HL-60 (cell line): Measurements from ENCODE around the gene SLC22A12.

ENCODE experiments used
- GABPA ChIP-seq: IDR thresholded peaks from 2 replicates; pipeline ENCODE4 v1.6.1; 2012; ENCODE audit warnings: low read depth
- POLR2AphosphoS5 ChIP-seq: IDR thresholded peaks from 2 replicates; pipeline ENCODE4 v1.6.1; 2012; ENCODE audit warnings: low read depth
- SPI1 ChIP-seq: IDR thresholded peaks from 2 replicates; pipeline ENCODE4 v1.6.1; 2012; ENCODE audit warnings: low read depth, mild to moderate bottlenecking, borderline replicate concordance
- TF ChIP-seq, protein P1 (sequence below): IDR thresholded peaks from one replicate; pipeline ENCODE4 v1.5.1; 2011; ENCODE audit warnings: low read length, control low read depth, inconsistent platforms; ENCODE audit not compliant: insufficient read depth
- TF ChIP-seq, protein P2 (sequence below): IDR thresholded peaks from 2 replicates; pipeline ENCODE4 v1.6.1; 2012; ENCODE audit warnings: low read depth; ENCODE audit not compliant: insufficient replicate concordance

DNA sequence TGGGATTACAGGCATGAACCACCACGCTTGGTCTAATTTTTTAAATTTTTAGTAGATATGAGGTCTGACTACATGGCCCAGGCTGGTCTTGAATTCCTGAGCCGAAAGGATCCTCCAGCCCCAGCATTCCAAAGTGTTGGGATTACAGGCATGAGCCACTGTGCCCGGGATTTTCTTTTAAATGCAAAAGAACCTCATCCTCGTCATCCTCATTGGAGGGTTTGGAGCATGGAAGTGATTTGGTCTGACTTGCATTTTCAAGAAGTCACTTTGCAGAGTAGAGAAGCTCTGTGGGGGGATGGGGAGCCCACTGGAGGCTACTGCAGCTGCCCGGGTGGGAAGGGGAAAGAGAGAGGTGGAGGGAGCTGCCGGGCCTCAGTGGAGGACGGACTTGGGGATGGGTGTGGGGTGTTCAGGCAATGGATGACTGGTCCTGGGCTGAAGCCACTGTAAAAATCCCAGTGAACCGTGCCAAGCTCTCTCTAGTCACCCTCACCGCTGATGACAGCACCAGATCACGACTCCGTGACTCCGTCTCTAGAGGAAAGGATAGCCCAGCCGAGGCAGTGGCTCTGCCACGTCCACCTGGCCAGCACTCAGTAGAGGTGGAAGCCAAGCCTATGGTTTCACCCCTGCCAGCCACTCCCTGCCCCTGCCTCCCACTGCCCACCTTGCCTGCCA is 32.8 kb upstream of the SLC22A12 start:
- TF ChIP-seq, protein P1, sequence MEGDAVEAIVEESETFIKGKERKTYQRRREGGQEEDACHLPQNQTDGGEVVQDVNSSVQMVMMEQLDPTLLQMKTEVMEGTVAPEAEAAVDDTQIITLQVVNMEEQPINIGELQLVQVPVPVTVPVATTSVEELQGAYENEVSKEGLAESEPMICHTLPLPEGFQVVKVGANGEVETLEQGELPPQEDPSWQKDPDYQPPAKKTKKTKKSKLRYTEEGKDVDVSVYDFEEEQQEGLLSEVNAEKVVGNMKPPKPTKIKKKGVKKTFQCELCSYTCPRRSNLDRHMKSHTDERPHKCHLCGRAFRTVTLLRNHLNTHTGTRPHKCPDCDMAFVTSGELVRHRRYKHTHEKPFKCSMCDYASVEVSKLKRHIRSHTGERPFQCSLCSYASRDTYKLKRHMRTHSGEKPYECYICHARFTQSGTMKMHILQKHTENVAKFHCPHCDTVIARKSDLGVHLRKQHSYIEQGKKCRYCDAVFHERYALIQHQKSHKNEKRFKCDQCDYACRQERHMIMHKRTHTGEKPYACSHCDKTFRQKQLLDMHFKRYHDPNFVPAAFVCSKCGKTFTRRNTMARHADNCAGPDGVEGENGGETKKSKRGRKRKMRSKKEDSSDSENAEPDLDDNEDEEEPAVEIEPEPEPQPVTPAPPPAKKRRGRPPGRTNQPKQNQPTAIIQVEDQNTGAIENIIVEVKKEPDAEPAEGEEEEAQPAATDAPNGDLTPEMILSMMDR = no peak
- TF ChIP-seq POLR2AphosphoS5 = no peak
- TF ChIP-seq GABPA = no peak
- TF ChIP-seq, protein P2, sequence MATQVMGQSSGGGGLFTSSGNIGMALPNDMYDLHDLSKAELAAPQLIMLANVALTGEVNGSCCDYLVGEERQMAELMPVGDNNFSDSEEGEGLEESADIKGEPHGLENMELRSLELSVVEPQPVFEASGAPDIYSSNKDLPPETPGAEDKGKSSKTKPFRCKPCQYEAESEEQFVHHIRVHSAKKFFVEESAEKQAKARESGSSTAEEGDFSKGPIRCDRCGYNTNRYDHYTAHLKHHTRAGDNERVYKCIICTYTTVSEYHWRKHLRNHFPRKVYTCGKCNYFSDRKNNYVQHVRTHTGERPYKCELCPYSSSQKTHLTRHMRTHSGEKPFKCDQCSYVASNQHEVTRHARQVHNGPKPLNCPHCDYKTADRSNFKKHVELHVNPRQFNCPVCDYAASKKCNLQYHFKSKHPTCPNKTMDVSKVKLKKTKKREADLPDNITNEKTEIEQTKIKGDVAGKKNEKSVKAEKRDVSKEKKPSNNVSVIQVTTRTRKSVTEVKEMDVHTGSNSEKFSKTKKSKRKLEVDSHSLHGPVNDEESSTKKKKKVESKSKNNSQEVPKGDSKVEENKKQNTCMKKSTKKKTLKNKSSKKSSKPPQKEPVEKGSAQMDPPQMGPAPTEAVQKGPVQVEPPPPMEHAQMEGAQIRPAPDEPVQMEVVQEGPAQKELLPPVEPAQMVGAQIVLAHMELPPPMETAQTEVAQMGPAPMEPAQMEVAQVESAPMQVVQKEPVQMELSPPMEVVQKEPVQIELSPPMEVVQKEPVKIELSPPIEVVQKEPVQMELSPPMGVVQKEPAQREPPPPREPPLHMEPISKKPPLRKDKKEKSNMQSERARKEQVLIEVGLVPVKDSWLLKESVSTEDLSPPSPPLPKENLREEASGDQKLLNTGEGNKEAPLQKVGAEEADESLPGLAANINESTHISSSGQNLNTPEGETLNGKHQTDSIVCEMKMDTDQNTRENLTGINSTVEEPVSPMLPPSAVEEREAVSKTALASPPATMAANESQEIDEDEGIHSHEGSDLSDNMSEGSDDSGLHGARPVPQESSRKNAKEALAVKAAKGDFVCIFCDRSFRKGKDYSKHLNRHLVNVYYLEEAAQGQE = no peak
- no peak for TF ChIP-seq SPI1
